ENCODE measurements around the gene ALOXE3. TPM values are rescaled to one million over a fixed set of nuclear protein-coding genes. Genes with fewer than 3 reads are reported as not detected.

ALOXE3 gene
- total RNA-seq, 1 donor from 2014 or later = not detected

GRCh38 chr17:8156246-8156992, 38.1 kb upstream of the ALOXE3 start:
- no peak overlapping the region for H3K27ac Mint-ChIP-seq (ENCODE audit: unreplicated experiment)
- DNase-seq = peak; percentile 99
- H3K9me3 Mint-ChIP-seq (ENCODE audit: unreplicated experiment) = peaks cover 18% of the 10 kb centered on the region
- no peak overlapping the region for H3K4me3 Mint-ChIP-seq (ENCODE audit: unreplicated experiment)
- no peak for TF ChIP-seq CTCF (IDR thresholded peaks at IDR 0.05; ENCODE audit: partially characterized antibody, unreplicated experiment)
- peaks cover 29% of the 10 kb centered on the region for H3K4me1 Mint-ChIP-seq (ENCODE audit: low read depth, unreplicated experiment)
- no peaks in the 10 kb centered on the region for H3K36me3 Mint-ChIP-seq (ENCODE audit: unreplicated experiment)
- H3K27me3 Mint-ChIP-seq (ENCODE audit: unreplicated experiment) = peaks cover 18% of the 10 kb centered on the region

DNA sequence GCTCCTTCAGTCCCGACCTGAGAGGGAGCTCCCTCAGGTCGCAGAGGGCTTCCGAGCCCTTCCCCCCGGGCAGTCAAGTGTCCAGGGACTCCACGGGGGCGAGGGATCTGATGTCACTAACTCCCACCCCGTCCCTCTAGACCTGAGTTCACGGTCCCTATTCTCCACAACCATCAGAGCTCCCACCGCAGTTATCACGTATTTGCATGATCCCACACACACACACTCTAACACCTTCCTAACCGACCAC, 37.6 kb upstream of the ALOXE3 start:
- Mint-ChIP-seq H3K4me3 (ENCODE audit: unreplicated experiment) (no peak overlapping the region), H3K27me3 (ENCODE audit: unreplicated experiment) (peaks cover 17% of the 10 kb centered on the region), H3K9me3 (ENCODE audit: unreplicated experiment) (peaks cover 17% of the 10 kb centered on the region), H3K27ac (ENCODE audit: unreplicated experiment) (no peak overlapping the region), H3K36me3 (ENCODE audit: unreplicated experiment) (no peaks in the 10 kb centered on the region), H3K4me1 (ENCODE audit: low read depth, unreplicated experiment) (peaks cover 25% of the 10 kb centered on the region)
- TF ChIP-seq CTCF (IDR thresholded peaks at IDR 0.05; ENCODE audit: partially characterized antibody, unreplicated experiment) = no peak
- no peak for DNase-seq

DNA sequence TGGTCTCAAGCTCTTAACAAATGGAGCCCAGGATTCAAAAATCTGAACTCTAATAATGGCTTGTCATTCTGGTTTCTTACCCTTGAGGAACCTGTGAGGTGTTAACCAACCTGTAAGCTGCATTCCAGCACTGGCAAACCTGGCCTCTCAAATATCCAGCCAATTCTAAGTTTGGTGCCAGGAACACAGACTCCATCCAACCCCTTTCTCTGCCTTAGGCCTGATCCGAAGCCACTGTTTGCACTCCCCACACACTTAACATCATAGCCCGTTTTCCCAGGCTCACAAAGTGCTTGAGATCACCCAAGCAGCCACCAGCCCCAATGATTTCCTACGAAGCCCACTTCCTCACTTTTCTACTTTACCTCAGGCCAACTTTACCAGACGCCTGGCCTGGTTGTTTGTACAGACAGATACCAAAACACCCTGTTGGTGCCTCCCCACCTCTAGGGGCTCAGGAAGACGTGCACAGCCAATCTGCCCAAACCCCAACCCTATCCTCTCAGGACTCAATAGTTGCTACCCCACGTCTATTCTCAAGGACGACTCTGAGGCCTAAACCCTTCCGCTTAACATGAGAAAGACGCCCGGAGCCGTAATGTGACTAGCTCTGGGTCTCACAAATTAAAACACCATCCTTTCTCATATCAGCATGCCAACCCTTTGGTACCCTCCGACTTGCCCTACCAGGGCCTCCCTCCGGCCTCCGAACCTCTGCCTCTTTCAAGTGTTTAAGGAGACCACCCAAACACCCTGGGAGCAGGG, 37.1 kb upstream of the ALOXE3 start:
- peaks cover 17% of the 10 kb centered on the region for H3K27me3 Mint-ChIP-seq (ENCODE audit: unreplicated experiment)
- no peak for TF ChIP-seq CTCF (IDR thresholded peaks at IDR 0.05; ENCODE audit: partially characterized antibody, unreplicated experiment)
- DNase-seq = no peak
- no peak overlapping the region for H3K4me3 Mint-ChIP-seq (ENCODE audit: unreplicated experiment)
- H3K9me3 Mint-ChIP-seq (ENCODE audit: unreplicated experiment) = peaks cover 19% of the 10 kb centered on the region
- H3K36me3 Mint-ChIP-seq (ENCODE audit: unreplicated experiment) = no peaks in the 10 kb centered on the region
- peaks cover 24% of the 10 kb centered on the region for H3K4me1 Mint-ChIP-seq (ENCODE audit: low read depth, unreplicated experiment)
- no peak overlapping the region for H3K27ac Mint-ChIP-seq (ENCODE audit: unreplicated experiment)

DNA sequence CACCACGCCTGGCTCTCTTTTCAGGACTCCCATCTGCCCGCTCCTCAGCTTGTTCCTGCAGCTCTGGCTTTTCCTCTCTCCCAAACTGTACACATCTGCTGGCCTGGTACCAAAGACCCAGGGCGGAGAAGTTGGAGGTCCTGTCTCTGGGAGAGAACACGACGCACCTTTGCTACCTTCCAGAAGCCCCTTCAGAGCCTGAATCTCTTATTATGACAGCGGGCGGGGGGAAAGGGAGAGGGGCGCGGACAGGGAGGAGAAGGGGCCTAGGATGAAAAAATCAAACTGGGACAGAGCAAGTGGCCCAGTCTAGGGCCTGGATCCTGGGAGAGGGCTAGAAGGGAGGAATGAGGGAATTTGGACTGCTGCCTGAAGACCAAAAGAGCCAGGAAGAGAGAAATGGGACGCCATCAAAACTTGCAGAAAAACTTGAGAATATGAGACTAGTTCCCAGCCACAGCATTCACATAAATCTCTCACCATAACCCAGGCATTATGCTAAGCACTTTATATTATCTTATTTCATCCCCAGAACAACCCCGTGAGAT, 36.4 kb upstream of the ALOXE3 start:
- no peak for DNase-seq
- no peak for TF ChIP-seq CTCF (IDR thresholded peaks at IDR 0.05; ENCODE audit: partially characterized antibody, unreplicated experiment)
- Mint-ChIP-seq H3K27ac (ENCODE audit: unreplicated experiment) (peak overlapping the region; percentile 52), H3K9me3 (ENCODE audit: unreplicated experiment) (peaks cover 17% of the 10 kb centered on the region), H3K36me3 (ENCODE audit: unreplicated experiment) (no peaks in the 10 kb centered on the region), H3K27me3 (ENCODE audit: unreplicated experiment) (peaks cover 12% of the 10 kb centered on the region), H3K4me3 (ENCODE audit: unreplicated experiment) (no peak overlapping the region), H3K4me1 (ENCODE audit: low read depth, unreplicated experiment) (peaks cover 20% of the 10 kb centered on the region)
